Measurements from ENCODE around the gene OR10V1. TPM values are rescaled to one million over a fixed set of nuclear protein-coding genes. Genes with fewer than 3 reads are reported as not detected.

Gene OR10V1
- total and polyA plus RNA-seq, 4 donors: not detected

GRCh38 chr11:59756558-59756840, 42.9 kb upstream of the OR10V1 start:
- no peaks in the 10 kb centered on the region for H3K9me3 ChIP-seq (ENCODE audit: control insufficient read depth in 4 of 4, low read length in 3 of 4)
- no peak overlapping the region for H3K4me3 ChIP-seq (ENCODE audit: low read depth in 1 of 3, low read length in 3 of 3)
- H3K27ac ChIP-seq (ENCODE audit: low read depth in 1 of 2, low read length in 2 of 2): peak overlapping the region in 1 of 2 donors; percentile 73
- H3K4me1 ChIP-seq (ENCODE audit: control insufficient read depth in 4 of 4, insufficient read depth in 4 of 4, low read length in 3 of 4): peaks cover 0 to 18% (median 10%) of the 10 kb centered on the region in 4 donors
- 69% methylated on average over 3 of the region's 3 CpGs for WGBS
- no peaks in the 10 kb centered on the region for H3K36me3 ChIP-seq (ENCODE audit: control insufficient read depth in 4 of 4, insufficient read depth in 3 of 4, low read depth in 1 of 4, low read length in 3 of 4)
- no peaks in the 10 kb centered on the region for H3K27me3 ChIP-seq (ENCODE audit: control insufficient read depth in 4 of 4, insufficient read depth in 4 of 4, low read length in 3 of 4)
- no peak overlapping the region for H3K9ac ChIP-seq (ENCODE audit: low read depth in 1 of 2, low read length in 2 of 2)
- no peak for TF ChIP-seq EGR1 (IDR thresholded peaks at IDR 0.05; ENCODE audit: low read depth in 2 of 2)
- TF ChIP-seq MAX (IDR thresholded peaks at IDR 0.05): no peak
- TF ChIP-seq ATF3 (IDR thresholded peaks at IDR 0.05): no peak
- DNase-seq (ENCODE audit: low spot score): no peak

GRCh38 chr11:59755701-59756557, 42.3 kb upstream of the OR10V1 start:
- peak overlapping the region; percentile 65 to 73 for H3K27ac ChIP-seq (ENCODE audit: low read depth in 1 of 2, low read length in 2 of 2)
- no peaks in the 10 kb centered on the region for H3K36me3 ChIP-seq (ENCODE audit: control insufficient read depth in 4 of 4, insufficient read depth in 3 of 4, low read depth in 1 of 4, low read length in 3 of 4)
- peak overlapping the region; percentile 55 to 92 (median 85) for H3K4me3 ChIP-seq (ENCODE audit: low read depth in 1 of 3, low read length in 3 of 3)
- TF ChIP-seq SP1 (IDR thresholded peaks at IDR 0.05): peak; percentile 13
- TF ChIP-seq YY1 (IDR thresholded peaks at IDR 0.05): no peak
- peak; percentile 31 for TF ChIP-seq REST (IDR thresholded peaks at IDR 0.05)
- TF ChIP-seq JUND (IDR thresholded peaks at IDR 0.05): peak; percentile 79 to 91
- H3K9ac ChIP-seq (ENCODE audit: low read depth in 1 of 2, low read length in 2 of 2): peak overlapping the region in 1 of 2 donors; percentile 8
- H3K4me1 ChIP-seq (ENCODE audit: control insufficient read depth in 4 of 4, insufficient read depth in 4 of 4, low read length in 3 of 4): peaks cover 0 to 18% (median 10%) of the 10 kb centered on the region in 4 donors
- no peaks in the 10 kb centered on the region for H3K9me3 ChIP-seq (ENCODE audit: control insufficient read depth in 4 of 4, low read length in 3 of 4)
- WGBS: 10% methylated on average over 23 of the region's 23 CpGs
- DNase-seq (ENCODE audit: low spot score): peak; percentile 51
- no peaks in the 10 kb centered on the region for H3K27me3 ChIP-seq (ENCODE audit: control insufficient read depth in 4 of 4, insufficient read depth in 4 of 4, low read length in 3 of 4)

- DNase-seq (ENCODE audit: low spot score): peak; percentile 51
- under 1% methylated on average over 80 of the region's 80 CpGs for WGBS
- Histone ChIP-seq H3K27ac (ENCODE audit: low read depth in 1 of 2, low read length in 2 of 2) (peak within 1 kb of the TSS; percentile 65 to 73), H3K9me3 (ENCODE audit: control insufficient read depth in 4 of 4, low read length in 3 of 4) (no peaks in the 10 kb centered on the region), H3K4me1 (ENCODE audit: control insufficient read depth in 4 of 4, insufficient read depth in 4 of 4, low read length in 3 of 4) (peaks cover 0 to 18% (median 10%) of the 10 kb centered on the region in 4 donors), H3K36me3 (ENCODE audit: control insufficient read depth in 4 of 4, insufficient read depth in 3 of 4, low read depth in 1 of 4, low read length in 3 of 4) (no peaks in the 10 kb centered on the region), H3K4me3 (ENCODE audit: low read depth in 1 of 3, low read length in 3 of 3) (peak within 1 kb of the TSS; percentile 85 to 92 (median 87)), H3K27me3 (ENCODE audit: control insufficient read depth in 4 of 4, insufficient read depth in 4 of 4, low read length in 3 of 4) (no peaks in the 10 kb centered on the region), H3K9ac (ENCODE audit: low read depth in 1 of 2, low read length in 2 of 2) (peak within 1 kb of the TSS; percentile 76 to 77)
- no peak for TF ChIP-seq ATF3 (IDR thresholded peaks at IDR 0.05)
- TF ChIP-seq FOXA2 (IDR thresholded peaks at IDR 0.05): no peak
- TF ChIP-seq MAX (IDR thresholded peaks at IDR 0.05): no peak
- TF ChIP-seq SP1 (IDR thresholded peaks at IDR 0.05): no peak
- no peak for TF ChIP-seq YY1 (IDR thresholded peaks at IDR 0.05)
- TF ChIP-seq REST (IDR thresholded peaks at IDR 0.05): no peak
- TF ChIP-seq ZBTB33 (IDR thresholded peaks at IDR 0.05): no peak
These were observed 41.4 kb upstream of the OR10V1 start, which contains the start of gene STX3 for GRCh38 chr11:59754859-59755700. TSS of gene STX3 (plus strand) at chr11:59755376. CDS start at chr11:59755606, 230 bp downstream.
